WTC11 (cell line): ENCODE results near the gene MEGF9. TPM values are rescaled to one million over a fixed set of nuclear protein-coding genes. Genes with fewer than 3 reads are reported as not detected.

Experiments used
- ATAC-seq: fragments of 200-7000 bp; cut with Tn5 transposase; 2 replicates; pipeline ENCODE4 v1.10.0; 2021; ENCODE audit warnings: mild to moderate bottlenecking, moderate library complexity
- CTCF ChIA-PET: fragments of 300-600 bp; sonication (Branson Sonifier 250); formaldehyde crosslinking; loops from one replicate; lab custom pipeline; 2021; ENCODE audit warnings: antibody characterized with exemption; lab: Charles Lee
- POLR2A ChIA-PET: fragments of 350-600 bp; sonication (Branson Sonifier 250); formaldehyde crosslinking; loops from one replicate; lab custom pipeline; 2021; ENCODE audit warnings: antibody characterized with exemption; lab: Charles Lee
- DNase-seq: peaks from one replicate; pipeline ENCODE4 v3.0.0; 2021; ENCODE audit warnings: low spot score
- H3K27ac Mint-ChIP-seq: 2 replicates; pipeline ENCODE4 v1.8.0; 2021; ENCODE audit warnings: mixed read lengths
- H3K27me3 Mint-ChIP-seq: 2 replicates; pipeline ENCODE4 v1.8.0; 2021; ENCODE audit warnings: low read depth, mild to moderate bottlenecking, moderate library complexity, mixed read lengths
- H3K36me3 Mint-ChIP-seq: 2 replicates; pipeline ENCODE4 v1.8.0; 2021; ENCODE audit warnings: mixed read lengths
- H3K4me1 Mint-ChIP-seq: 2 replicates; pipeline ENCODE4 v1.8.0; 2022; ENCODE audit warnings: mixed read lengths
- H3K4me3 Mint-ChIP-seq: 2 replicates; pipeline ENCODE4 v1.8.0; 2021; ENCODE audit warnings: mild to moderate bottlenecking, moderate library complexity, mixed read lengths
- H3K9me3 Mint-ChIP-seq: 2 replicates; pipeline ENCODE4 v1.8.0; 2021; ENCODE audit warnings: mixed read lengths
- ARID4B ChIP-seq: sonication (generic); formaldehyde crosslinking; IDR thresholded peaks from 2 replicates; pipeline ENCODE4 v1.8.0; 2023; ENCODE audit warnings: missing genetic modification reagents, mild to moderate bottlenecking, borderline replicate concordance
- ATF3 ChIP-seq: sonication (generic); formaldehyde crosslinking; conservative IDR thresholded peaks from 2 replicates; pipeline ENCODE4 v1.8.1; 2022; ENCODE audit warnings: mild to moderate bottlenecking, missing genetic modification reagents
- CBFB ChIP-seq: sonication (generic); formaldehyde crosslinking; IDR thresholded peaks from 2 replicates; pipeline ENCODE4 v1.8.1; 2022; ENCODE audit warnings: mild to moderate bottlenecking, low read depth, missing genetic modification reagents
- CTCF ChIP-seq: fragments of 200-600 bp; IDR thresholded peaks from 2 replicates; pipeline ENCODE4 v1.8.0; 2022; ENCODE audit warnings: antibody characterized with exemption
- EMX1 ChIP-seq: fragments of 250-450 bp; sonication (Bioruptor Pico); IDR thresholded peaks from 2 replicates; pipeline ENCODE4 v1.8.0; 2021; ENCODE audit warnings: mild to moderate bottlenecking
- ESRRA ChIP-seq: sonication (generic); formaldehyde crosslinking; IDR thresholded peaks from 2 replicates; pipeline ENCODE4 v1.8.1; 2022; ENCODE audit warnings: mild to moderate bottlenecking, missing genetic modification reagents, borderline replicate concordance
- ETV6 ChIP-seq: sonication (generic); formaldehyde crosslinking; IDR thresholded peaks from 2 replicates; pipeline ENCODE4 v1.8.1; 2022; ENCODE audit warnings: mild to moderate bottlenecking, missing genetic modification reagents
- FOXP4 ChIP-seq: sonication (generic); formaldehyde crosslinking; IDR thresholded peaks from 2 replicates; pipeline ENCODE4 v1.8.0; 2022; ENCODE audit warnings: mild to moderate bottlenecking, missing genetic modification reagents
- MLX ChIP-seq: sonication (generic); formaldehyde crosslinking; IDR thresholded peaks from 2 replicates; pipeline ENCODE4 v1.8.1; 2023; ENCODE audit warnings: mild to moderate bottlenecking, missing genetic modification reagents, moderate library complexity
- MYBL2 ChIP-seq: sonication (generic); formaldehyde crosslinking; IDR thresholded peaks from 2 replicates; pipeline ENCODE4 v1.8.1; 2023; ENCODE audit warnings: mild to moderate bottlenecking, moderate library complexity, missing genetic modification reagents
- NFYB ChIP-seq: sonication (generic); formaldehyde crosslinking; conservative IDR thresholded peaks from 2 replicates; pipeline ENCODE4 v1.8.0; 2022; ENCODE audit warnings: low read depth, missing genetic modification reagents
- NR2C2 ChIP-seq: sonication (generic); formaldehyde crosslinking; IDR thresholded peaks from 2 replicates; pipeline ENCODE4 v1.8.0; 2022; ENCODE audit warnings: mild to moderate bottlenecking, missing genetic modification reagents
- SMAD3 ChIP-seq: sonication (generic); formaldehyde crosslinking; IDR thresholded peaks from 2 replicates; pipeline ENCODE4 v1.8.0; 2022; ENCODE audit warnings: missing genetic modification reagents, mild to moderate bottlenecking, borderline replicate concordance
- SOX15 ChIP-seq: fragments of 250-450 bp; sonication (Bioruptor Pico); IDR thresholded peaks from 2 replicates; pipeline ENCODE4 v1.9.0; 2021; ENCODE audit warnings: mild to moderate bottlenecking
- ZBTB43 ChIP-seq: sonication (generic); formaldehyde crosslinking; IDR thresholded peaks from 2 replicates; pipeline ENCODE4 v1.8.1; 2023; ENCODE audit warnings: mild to moderate bottlenecking, missing genetic modification reagents
- ZNF121 ChIP-seq: sonication (generic); formaldehyde crosslinking; IDR thresholded peaks from 2 replicates; pipeline ENCODE4 v1.8.0; 2023; ENCODE audit warnings: missing genetic modification reagents
- ZNF671 ChIP-seq: fragments of 250-450 bp; sonication (Bioruptor Pico); IDR thresholded peaks from 2 replicates; pipeline ENCODE4 v1.8.0; 2021; ENCODE audit warnings: mild to moderate bottlenecking
- total RNA-seq: library from RNA; stranded (reverse); gene quantifications from 3 replicates; pipeline ENCODE4 v1.2.3, GENCODE V29; 2021

The MEGF9 gene
- total RNA-seq, 1 experiment from 2014 or later: 0.92 TPM

GRCh38 chr9:120710110-120710981 lies 3.9 kb downstream of the MEGF9 start:
- TF ChIP-seq ZBTB43 (CRISPR knock-in tag) (no peak), MLX (CRISPR knock-in tag) (no peak), FOXP4 (CRISPR knock-in tag) (no peak), CTCF (no peak), ESRRA (CRISPR knock-in tag) (no peak), ARID4B (CRISPR knock-in tag) (no peak), SOX15 (CRISPR knock-in tag) (no peak)
- Mint-ChIP-seq H3K27ac (no peak overlapping the region), H3K4me1 (peaks cover 13% of the 10 kb centered on the region), H3K27me3 (peaks cover 83% of the 10 kb centered on the region), H3K36me3 (no peaks in the 10 kb centered on the region), H3K4me3 (no peak overlapping the region), H3K9me3 (no peaks in the 10 kb centered on the region)
- DNase-seq (no peak), ATAC-seq (no peak)
- ChIA-PET CTCF (no interaction called here), POLR2A (no interaction called here)

GRCh38 chr9:120708526-120709224 lies 5.6 kb downstream of the MEGF9 start:
- Mint-ChIP-seq H3K36me3 (no peaks in the 10 kb centered on the region), H3K4me1 (peaks cover 7% of the 10 kb centered on the region), H3K27me3 (peaks cover 93% of the 10 kb centered on the region), H3K27ac (no peak overlapping the region), H3K9me3 (no peaks in the 10 kb centered on the region), H3K4me3 (no peak overlapping the region)
- CTCF ChIA-PET: interaction anchor here (0.6 to 1.1 kb wide), 2 partner anchors 89 to 120 kb away, joined by 3 to 5 read pairs; no protein-coding TSS in a partner anchor
- POLR2A ChIA-PET: no interaction called here
- ATAC-seq (no peak), DNase-seq (no peak)
- TF ChIP-seq NR2C2 (CRISPR knock-in tag) (no peak), ETV6 (CRISPR knock-in tag) (no peak), ARID4B (CRISPR knock-in tag) (no peak), EMX1 (CRISPR knock-in tag) (no peak), ZNF671 (no peak), SMAD3 (no peak), CBFB (no peak), NFYB (CRISPR knock-in tag) (no peak), MYBL2 (CRISPR knock-in tag) (no peak), ZNF121 (CRISPR knock-in tag) (no peak), ATF3 (CRISPR knock-in tag) (no peak)
